ENCODE data around the gene MRPL21.

GRCh38 chr11:68843703-68844312 lies 59.8 kb downstream of the MRPL21 start:
- peak; percentile 57 to 84 (median 70) for TF ChIP-seq CTCF (IDR thresholded peaks at IDR 0.05)
- TF ChIP-seq POLR2A (IDR thresholded peaks at IDR 0.05): peak; percentile 10
